Stimulated activated CD4-positive, alpha-beta T cell treated with anti-CD3 and anti-CD28 coated beads, Interleukin-1b, Interleukin-23, amount 100 ng/mL, for 24 hours (primary cell): ENCODE results near the gene SMARCA2.
A peak's percentile ranks its signal among the peaks of the same experiment; 100 is the strongest.

ENCODE experiments used
- DNase-seq, 4 experiments: peaks; one replicate each; pipeline ENCODE4 v3.0.0-alpha.2; 2020; ENCODE audit warnings: low read depth in 4 of 4, low spot score in 1 of 4

The SMARCA2 gene

DNA sequence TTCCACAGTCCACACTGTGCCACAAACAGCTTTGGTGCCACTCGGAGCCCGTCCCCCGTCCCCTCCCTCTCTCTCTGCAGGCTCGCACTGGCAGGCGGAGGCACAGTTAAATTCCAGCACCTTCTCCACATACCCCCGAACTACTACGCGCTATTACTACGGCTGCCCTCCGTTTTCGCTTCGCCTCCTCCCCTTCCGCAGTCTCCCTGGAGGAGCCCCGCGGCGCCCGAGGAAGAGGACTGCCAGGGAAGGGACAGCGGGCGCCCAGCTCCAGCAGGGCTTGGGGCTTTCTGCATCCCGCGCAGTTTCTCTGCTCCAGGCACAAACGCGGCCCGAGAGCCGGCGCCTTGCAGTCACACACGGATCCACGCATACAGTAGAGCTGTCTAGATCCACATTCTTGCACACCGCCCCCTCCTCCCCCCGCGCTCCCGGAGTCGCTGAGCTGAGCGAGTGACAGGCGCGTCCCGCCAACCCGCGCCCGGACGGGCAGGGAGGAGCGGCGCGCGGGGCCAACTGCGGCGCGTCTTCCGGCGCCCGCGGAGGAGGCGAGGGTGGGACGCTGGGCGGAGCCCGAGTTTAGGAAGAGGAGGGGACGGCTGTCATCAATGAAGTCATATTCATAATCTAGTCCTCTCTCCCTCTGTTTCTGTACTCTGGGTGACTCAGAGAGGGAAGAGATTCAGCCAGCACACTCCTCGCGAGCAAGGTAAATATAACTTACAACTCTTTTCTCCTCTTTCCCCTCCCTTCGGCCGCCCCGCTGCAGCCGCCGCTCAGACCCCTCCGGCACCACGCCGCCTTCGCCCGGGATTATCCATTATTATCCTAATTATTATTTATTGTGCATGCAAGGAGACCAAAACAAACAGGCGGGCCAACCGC is at the start of gene SMARCA2:
Gene SMARCA2, plus strand, starts transcription at position 652 of the 885 bp plus-strand sequence. CDS start 13,676 bp downstream, outside the sequence.
- peak; percentile 88 to 95 (median 92) for DNase-seq

DNA sequence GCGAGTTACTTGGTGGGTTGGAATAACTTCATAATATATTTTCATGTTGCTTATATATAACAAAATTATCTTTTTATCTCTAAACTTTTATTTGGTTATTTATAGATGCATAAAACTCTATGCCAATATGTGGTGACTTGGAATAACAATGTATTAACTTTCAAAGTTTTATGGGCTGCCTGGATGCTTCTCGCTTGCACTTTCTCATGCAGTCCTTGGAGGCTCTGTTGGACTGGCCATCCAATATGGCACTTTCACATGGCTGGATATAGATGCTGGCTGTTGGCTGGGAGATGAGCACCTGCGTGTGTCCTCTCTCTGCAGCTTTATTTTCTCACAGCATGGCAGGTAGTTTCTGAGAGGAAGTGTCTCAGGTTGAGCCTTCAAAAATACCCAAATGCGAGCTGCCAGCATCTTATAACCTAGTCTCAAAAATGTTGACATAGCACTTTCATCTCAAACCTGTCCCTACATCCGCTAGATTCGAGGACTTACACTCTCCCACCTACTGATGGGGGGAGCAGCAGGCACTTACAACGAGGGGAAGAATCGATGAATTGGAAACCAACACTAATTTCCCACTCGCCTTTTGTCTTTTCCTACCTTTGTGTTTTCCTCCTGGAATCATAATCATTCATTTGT is 48.3 kb upstream of the SMARCA2 start:
- no peak for DNase-seq

DNA sequence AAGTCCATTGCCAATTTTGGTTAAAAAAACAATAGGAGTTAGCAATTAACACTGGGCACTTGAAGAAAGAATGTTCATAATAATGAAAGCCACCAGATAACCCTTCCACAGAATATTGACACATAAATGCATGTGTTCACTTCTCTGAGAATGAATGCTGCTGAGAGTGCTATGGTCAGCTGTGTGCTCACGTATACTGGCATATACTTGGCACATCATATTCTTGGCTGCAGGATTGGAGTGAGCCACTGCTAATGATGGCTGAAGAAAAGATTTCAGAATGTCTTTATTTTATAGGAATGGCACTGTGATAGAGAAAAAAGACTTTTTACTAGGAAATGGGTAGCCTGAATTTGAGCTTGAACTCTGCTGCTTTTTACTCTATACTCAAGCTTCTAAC is 46.0 kb upstream of the SMARCA2 start:
- no peak for DNase-seq

DNA sequence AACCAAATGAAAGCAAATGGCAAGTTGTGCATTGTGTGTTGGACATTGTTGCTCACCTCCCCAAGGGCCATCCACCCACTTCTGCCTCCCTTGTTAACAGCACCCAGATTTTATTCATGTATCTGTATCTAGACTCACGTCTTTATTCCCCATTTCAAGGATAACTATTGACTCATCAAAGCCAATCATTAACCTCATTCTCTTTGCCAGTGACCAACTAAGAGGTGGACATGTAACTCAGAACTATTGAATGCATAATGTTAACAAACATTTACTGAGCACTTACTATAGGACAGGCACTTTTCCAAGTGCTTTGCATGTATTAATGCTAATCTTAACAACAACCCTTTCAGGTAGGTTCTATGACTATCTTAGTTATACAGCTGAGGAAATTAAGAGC is 45.2 kb upstream of the SMARCA2 start:
- DNase-seq, result no peak

DNA sequence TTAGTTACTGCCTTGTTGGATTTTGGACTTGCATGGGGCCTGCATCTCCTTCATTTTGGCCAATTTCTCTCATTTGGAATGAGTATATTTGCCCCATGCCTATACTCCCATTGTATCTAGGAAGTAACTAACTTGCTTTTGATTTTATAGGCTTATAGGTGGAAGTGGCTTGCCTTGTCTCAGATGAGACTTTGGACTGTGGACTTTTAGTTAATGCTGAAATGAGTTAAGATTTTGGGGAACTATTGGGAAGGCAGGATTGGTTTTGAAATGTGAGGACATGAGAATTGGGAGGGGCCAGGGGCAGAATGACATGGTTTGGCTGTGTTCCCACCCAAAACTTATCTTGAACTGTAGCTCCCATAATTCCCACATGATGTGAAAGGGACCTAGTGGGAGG is 42.5 kb upstream of the SMARCA2 start:
- DNase-seq, result no peak

DNA sequence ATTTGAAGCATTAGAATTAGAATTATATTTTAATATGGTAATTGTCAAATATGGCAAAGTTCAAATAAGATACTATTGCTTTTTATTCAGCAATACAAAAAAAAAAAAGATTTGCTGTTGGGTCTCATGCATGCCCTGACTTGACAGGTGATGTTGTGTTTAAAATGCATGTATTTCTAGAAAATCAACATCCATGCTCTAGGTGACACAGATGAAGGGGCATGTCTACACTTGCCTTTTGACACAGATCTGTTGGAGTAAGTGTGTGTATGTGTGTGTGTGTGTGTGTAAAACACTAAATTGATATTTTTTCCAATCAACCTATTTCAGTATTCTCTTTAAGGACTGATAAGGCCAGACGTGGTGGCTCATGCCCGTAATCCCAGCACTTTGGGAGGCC is 38.1 kb upstream of the SMARCA2 start:
- DNase-seq, result no peak

DNA sequence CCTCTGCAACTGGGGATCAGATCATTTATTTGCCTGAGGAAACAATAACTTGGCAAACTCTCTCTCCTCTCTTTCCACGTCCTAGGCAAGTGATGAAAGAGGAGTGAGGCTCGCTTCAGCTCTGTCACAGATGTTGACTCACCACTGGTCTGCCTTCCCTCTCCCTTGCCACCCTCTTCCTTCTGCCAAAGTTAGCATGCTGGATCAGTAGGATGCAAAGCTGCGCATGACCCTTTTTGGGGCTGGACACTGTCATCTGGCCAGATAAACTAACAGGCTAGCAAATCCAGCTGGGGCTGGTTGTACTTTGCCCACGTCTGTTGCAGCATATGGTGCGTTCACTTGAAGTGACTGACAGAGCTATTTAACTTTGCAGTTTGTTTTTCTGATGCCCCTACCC is 36.2 kb upstream of the SMARCA2 start:
- DNase-seq, result no peak

DNA sequence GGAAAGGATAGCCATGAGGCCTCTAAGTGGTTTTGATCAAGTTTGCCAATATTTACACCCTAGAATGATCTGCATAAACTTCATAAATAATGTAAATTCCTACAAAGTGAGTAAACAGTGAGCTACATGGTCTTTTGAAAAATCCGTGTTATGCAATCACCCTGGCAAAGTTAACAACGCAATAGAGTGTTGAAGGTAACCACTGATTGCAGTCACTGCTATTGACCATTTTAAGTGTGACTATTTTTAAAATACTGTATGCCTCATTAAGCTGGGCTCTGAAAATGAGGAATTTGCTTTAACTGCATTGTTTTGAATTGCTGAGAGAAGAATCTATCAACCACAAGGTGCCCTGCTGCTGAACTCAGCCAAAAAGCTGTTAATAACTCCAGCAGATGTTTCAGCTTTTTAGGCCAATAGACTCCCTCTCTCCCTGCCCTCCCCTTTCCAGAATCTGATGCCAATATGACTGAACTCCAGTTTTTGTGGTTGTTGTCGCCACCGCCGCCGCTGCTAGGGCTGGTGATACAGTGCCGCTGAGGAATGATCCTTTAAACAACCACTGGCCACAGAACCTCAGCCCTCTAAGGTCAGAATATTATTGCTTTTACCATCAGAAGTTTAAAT is 35.3 kb upstream of the SMARCA2 start:
- no peak for DNase-seq

DNA sequence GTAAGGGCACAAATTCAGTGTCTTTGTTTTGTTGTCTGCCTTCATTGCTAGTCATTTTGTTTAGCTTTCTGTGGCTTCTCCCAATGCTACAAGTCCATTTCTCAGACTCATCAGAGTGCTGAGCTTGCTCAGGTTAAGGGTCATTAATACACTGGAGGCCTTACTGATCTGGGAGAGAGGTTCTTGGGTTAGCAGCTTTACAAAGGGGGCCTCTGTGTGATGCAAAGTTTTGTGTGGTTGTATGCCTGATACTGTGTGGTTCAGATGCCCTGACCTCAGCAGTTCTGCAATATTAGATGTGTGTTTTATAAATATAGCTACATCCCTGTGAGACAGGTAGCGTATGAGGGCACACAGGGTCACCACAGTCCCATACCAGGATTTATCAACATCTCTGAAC is 34.8 kb upstream of the SMARCA2 start:
- DNase-seq, result no peak

DNA sequence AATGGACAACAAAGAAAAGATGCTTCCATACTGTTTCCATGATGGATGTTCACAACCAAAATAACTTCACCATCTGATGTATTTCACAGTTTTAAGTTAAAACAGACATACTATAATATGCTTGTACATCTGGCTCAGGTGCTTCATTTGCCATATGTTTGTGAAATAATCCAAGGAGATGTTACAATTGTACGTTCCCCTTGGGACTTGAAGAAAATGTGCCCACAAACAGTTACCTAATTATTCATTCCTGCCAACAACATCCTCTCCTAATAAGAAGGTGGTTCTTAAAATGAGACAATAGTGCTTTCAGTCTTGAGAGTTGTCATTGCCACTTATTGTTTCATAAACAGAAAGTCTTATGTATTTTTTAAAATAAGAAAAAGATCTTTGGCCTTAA is 33.1 kb upstream of the SMARCA2 start:
- DNase-seq, result no peak

DNA sequence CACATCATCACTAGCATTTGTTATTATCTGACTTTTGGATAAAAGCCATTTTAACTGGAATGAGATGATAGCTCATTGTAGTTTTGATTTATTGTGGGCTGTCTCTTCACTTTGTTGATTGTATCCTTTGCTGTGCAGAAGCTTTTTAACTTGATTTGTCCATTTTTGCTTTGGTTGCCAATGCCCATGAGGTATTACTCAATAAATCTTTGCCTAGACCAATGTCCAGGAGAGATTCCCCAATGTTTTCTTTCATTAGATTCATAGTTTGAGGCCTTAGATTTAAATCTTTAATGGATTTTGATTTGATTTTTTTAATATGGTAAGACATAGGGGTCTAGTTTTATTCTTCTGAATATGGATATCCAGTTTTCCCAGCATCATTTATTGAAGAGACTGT is 28.8 kb upstream of the SMARCA2 start:
- no peak for DNase-seq

DNA sequence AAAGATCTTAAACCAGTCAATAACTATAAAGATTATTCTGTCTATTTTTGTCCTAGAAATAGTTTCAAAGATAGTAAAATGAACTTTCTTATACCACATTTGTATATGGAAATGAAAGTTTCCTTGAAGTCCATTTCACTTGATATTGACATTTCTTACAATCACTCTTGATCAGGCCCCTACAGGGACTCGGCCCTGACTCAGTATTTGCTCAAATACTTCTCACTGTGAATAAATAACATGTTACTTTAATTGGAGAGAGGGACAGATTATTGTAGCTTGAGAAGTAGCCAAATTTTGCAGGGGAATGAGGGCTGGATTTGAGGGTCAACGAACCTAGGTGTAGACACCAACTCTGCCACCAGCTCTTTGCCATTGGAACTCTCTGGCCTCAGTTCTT is 25.6 kb upstream of the SMARCA2 start:
- DNase-seq, result no peak

DNA sequence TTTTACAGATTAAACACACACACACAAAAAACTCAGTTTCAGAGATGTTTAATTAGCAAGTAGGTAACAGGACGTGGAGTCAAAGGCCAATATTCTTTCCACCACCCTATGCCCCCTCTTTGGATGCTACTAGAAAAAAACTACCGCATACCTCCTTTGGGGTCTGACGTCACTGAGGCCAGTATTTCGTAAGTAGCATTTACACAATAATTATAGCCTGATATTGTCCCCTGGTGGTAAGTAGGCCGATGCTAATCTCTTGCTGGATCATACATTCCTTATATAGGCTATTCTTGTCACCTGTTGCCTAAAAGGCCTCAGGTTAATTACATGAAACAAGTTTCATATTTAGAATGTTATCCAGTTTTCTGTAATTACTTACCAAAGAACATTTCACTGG is 21.0 kb upstream of the SMARCA2 start:
- no peak for DNase-seq

DNA sequence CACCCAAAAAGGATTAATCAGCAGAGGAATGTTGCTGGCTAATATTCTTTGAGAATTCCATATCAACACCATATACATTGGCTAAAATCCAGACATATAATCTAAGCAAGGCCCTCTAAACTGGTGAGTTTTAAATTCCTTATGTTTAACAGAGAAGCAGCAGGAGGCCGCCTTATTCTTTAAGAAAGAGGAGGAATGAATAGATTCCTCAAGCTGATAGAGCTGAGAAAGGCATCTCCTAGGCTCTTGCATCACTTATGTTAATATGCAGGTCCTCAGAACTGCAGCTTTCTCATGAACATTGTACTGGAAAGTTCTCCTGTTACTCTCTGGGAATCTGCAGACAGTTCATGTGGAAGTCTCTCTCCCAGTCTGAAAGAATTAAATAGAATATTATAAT is 20.1 kb upstream of the SMARCA2 start:
- DNase-seq, result no peak

DNA sequence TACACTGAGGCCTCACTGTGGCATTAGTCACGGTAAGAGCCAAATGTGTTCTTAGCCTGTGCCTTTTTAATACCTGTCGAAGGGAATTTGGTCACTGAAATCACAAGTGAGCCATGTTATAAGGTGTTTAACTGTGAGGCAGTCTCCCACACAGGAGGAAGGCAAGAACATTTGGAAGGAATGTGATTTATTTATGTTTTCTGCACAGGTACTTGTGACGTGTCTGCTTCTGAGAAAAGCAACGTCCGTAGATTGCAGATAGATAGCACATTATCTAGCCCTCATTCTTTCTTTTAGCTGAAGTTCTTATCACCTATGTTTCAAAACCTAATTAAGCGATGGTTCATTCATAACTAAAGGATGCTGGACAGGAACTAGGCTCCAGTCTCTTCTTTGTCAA is 19.0 kb upstream of the SMARCA2 start:
- no peak for DNase-seq

DNA sequence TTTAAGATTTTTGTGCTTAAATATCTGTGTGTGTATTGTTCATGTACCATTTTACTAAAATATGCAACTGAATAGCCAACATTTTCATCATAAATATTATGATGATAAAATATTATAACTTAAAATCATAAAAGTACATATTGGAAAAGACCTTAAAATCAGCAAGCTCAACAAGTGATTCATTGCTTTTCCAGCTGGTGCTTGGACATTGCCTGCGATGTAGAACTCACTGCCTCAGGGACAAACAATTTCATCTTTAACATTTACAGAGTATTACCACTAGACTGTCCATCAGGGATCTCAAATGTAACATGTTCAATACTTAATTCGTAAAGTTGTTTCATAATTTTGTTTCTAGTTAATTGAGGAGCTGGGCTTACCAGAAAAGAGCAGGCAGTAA is 17.5 kb upstream of the SMARCA2 start:
- no peak for DNase-seq

DNA sequence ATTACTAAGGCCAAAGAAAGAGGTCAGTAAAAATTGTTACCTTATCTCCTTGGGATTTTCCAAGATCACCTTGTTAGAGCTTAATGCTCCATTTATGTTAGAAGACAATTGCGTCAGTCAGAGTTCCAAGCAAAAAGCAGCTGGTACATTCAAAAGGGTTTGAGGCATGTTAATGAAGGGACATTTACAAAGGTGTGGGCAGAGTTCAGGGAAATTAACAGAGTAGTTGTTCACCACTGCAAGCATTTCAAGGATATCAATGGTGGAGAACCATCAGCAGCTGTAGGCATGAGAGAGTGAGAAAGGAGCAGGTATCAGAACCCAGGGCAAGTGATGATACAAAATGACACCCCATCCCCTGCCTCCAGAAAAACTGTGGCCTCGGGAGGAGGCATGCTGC is 17.0 kb upstream of the SMARCA2 start:
- DNase-seq, result no peak

DNA sequence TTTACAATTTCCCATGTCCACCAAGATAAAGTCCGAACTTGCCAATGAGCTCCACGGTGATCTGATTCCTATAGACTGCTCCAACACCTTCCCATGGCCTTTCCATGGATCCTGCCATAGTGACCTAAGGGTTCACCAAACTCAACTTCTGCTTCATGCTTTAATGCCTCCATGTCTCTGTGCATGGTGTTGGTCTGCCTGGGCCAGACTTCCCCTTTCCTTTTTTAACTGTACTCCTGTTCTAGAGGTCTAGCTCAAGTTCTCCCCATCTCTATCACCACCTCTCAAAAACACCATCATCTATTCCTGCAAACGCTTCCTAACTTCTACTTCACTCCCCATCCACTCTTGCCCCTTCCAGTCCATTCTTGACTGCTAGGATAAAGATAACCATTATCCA is 14.8 kb upstream of the SMARCA2 start:
- no peak for DNase-seq

DNA sequence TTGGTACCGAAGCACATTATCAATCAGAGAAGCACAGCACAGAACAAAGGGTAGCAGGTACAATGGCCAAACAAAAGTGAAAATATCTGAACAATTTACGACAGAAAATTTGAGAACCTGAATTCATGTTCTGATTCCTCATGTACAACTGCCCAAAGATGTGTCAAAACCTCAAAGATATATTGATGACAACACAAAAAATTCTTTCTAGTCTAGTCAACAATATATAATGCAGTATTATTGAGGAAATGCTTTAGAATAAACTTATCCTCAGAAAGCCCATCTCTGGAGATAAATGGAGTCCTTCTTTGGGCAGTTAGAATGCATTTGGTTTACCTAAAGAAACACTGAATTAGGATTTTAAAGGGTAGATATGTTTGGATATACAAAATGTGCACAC is 6.8 kb upstream of the SMARCA2 start:
- no peak for DNase-seq

DNA sequence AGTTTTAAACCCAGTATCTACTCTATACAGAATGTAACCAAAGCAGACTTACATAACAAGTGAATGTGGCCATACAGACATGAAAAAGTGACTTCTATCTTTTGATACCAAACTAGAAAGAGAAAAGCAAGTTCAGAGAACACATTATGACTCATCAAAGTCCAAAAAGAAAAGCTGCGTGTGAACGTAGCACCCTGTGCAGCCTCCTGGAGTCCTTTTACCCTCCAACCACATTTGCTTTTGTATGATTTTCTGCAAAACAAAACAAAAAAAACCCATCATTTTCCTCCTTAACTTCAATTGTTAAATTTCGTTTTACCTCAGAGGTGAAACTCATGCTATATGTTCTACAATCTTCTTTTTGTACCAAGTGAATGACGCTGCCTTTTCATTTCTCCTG is 2.8 kb upstream of the SMARCA2 start:
- no peak for DNase-seq

DNA sequence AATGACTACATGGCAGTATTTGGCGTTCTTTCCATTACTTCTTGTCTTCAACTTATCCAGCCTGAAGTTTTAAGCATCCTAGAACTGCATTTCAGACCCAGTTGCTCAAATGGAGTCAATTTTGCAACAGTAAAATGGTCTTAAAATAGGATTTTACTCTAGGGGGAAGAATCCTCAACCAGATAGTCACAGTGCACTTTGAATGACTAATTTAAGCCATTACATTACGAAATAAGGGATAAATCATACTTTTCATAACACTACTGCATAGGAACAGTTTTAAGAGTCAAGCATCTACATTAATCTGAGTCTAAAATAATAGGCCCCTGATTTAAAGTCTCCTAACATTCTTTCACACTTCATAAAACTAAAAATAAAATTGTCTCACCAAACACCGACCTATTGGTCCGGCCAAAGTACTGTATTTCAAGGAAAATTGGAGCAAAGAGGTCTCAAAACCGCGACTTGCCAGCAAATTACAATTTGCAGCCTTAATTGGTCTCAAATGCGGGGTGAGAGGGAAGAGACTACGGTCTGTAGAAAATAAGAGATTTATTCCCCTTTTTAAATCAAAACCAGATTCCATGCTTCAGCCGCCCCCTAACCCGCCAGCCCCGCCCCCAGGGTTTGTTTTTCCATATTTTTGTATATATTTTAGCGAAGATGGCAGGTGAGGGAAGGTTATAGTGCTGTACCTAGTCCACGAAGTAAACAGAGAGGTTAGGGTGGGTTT is 1.2 kb upstream of the SMARCA2 start:
- DNase-seq, result no peak
